CD4-positive, alpha-beta T cell treated with Interleukin-6 at 100 ng/mL for 8 hours (primary cell): ENCODE data around the gene TJP3.
A peak's percentile ranks its signal among the peaks of the same experiment; 100 is the strongest.

Experiments used
- DNase-seq: peaks from one replicate; pipeline ENCODE4 v3.0.0-alpha.2; 2020; ENCODE audit warnings: mixed read lengths, low spot score

TJP3 gene

DNA sequence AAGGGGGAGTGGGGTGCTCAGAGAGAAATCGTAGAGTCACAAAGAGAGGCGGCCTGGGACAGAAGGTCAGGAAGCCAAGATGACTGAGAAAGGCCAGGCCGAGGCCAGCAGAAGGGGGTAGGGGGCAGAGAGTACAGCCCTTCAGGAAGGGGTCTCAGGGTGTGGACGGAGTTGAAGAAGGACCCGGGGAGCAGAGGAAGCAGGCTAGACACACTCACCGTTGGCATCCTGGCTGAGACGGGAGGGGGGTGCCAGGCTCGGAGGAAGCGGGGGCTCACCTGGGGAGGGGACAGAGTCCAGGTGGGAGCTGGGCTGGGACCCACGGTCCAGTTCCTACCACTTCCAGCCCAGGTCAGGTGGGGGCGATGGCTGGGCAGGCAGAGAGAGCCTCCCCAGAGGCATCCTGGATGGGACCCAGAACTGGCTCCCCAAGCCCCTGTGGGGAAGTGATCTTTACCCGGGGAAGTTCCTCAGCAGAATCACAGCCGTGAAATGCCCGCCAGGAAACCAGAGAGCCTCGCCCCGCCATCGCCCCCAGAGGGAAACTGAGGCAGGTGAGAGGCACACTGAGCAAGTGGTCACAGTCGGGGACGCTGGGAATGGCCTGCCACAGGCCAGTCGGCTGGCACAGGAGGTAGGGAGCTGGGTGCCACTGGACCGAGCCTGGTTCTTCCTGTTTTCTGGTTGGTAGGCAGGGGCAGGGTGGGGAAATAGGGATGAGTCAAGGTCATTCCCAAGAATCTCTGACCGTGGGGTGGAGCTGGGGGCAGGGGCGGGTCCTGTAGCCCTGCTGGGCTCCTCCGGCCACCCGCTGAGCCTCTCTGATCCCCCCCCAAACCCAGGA, 76.6 kb downstream of the TJP3 start:
- no peak for DNase-seq

DNA sequence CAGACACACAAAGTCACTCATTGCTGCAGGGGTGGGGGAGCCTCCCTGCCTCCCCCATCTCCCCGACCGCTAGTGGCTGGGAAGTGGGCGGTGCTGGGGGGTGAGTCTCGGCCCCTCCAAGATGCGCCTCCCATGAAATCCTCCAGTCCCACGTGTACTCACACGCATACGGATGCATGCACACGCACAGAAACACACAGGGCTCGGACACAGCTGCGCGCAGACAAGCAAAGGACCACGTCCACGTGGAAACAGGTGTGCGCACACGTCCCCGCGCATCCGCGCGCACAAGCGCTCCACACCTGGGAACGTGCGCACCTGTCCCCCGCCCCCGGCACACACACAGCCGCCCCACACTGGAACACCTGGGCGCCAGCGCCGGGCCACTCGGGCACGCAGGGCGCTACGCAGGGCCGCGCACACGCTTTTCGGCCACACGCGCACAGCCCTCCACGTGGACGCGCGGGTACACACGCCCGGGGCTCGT, 77.3 kb downstream of the TJP3 start:
- no peak for DNase-seq

DNA sequence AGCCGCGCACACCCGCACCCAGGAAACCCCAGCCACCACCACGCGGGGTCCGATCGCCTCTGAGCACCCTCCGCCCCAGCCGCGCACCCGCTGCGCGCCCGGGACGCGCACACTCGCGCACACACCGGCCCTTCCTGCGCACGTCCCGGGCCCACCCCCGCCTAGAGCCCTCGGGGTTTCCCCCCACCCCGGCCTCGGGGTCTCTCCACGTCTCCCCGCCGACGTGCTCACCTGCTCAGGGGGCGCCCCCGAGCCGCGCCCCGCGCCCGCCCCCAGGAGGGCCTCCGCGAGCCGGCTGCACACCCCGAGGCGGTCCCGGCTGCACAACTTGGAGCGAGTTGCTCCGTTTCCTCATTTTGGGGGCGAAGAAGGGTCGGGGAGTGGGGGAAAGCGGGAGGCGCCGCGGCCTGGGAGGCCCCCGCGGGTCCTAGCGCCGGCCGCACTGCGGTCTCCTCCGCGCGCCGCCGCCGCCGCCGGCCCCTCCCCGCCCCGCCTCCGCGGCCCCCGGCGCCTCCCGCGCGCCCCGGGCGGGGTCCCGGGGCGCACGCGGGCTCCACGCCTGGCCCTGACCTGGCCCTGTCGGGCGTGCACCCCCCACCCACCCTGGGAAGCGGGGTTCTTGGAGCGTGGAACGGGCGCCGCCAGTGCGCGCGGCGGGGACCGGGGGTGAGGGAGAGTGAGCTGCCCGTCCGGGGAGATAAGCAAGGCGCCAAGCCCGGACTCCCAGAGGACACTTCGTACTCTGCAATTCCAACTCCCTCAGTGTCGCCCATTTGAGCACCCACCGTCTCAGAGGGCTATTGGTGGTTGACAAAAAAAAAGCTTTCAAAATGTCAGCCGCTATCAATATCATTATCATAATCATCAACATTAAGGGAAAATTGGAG, 78.0 kb downstream of the TJP3 start, which contains the start of gene MATK:
Gene MATK (minus strand): TSS at position 444 of the 887 bp plus-strand sequence. CDS start 1,246 bp downstream, outside the sequence.
- no peak for DNase-seq

DNA sequence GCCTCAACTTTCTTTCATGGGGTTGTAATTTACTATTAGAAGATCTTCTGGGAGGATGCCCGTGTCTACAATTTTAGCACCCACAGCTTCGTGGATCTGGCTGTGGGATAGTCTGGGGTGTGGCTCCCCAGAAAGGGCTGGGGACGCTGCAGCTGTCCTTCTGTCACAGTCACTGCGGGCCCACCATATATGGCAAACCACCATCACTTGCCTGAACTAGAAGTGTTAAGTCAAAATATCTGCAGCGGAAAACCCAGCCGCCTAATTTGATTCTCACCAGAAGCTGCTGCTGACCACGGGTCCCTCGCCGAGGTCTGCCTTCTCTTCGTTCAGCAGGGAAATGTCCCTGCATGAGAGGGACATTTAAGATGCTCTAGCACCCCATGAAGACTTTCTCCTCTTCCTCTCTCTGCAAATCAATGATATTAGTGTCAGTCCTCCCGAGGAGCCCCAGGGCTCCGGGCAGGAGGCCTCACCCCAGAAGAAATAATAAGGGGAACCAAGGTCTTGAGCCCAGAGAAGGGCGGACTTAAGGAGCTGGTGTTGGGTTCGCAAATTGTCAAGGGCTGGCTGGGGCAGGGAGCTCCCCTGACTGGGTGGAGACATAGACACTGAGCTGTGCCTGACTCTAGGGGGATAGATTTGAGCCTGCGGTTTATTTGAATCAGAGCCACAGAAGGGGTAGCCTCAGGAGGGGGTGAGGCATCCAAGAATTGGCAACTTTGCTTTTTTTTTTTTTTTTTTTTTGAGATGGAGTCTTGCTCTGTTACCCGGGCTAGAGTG, 81.0 kb downstream of the TJP3 start:
- no peak for DNase-seq

DNA sequence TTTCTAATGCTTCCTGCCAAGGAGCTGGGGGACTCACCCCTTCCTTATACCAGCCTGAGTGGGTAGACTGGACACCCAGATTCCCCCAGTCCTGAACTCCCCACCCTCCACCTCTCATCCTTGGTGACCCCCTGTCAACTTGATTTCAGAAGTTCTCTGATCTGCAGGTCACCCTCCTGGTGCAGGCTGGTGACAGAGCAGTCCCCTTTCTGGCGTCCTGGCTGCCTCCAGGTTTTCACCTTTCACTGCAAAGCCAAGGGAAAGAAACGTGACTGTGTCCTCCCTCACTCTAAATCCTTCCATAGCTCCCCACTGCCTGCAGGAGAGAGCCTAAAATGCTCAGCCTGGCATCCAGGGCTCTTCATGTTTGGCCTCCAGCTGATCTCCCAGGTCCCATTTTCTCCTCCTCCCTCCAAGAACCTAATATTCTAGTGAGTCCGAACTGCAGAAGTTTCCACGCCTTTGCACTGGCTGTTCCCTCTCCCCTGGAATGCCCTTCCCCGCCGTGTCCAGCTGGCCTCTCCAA, 82.1 kb downstream of the TJP3 start:
- no peak for DNase-seq

DNA sequence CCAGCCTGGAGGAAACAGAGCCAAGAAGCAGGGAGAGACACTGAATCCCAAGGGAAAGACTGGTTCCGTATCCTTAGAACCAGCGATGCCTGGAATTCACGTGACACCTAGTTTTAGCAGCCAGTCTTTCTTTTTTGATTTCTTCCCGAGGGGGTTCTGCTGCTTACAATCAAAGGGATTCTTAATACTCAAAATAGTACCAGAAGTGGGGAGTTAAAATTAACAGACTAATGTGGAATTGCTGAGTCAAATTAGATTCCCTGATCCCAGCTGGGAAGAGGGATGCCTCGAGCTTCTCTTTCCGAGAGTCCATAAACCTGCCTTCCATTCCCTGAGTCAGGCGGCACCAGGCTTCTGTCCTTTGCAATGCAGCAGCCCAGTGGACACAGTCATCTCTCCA, 82.8 kb downstream of the TJP3 start:
- DNase-seq: no peak

DNA sequence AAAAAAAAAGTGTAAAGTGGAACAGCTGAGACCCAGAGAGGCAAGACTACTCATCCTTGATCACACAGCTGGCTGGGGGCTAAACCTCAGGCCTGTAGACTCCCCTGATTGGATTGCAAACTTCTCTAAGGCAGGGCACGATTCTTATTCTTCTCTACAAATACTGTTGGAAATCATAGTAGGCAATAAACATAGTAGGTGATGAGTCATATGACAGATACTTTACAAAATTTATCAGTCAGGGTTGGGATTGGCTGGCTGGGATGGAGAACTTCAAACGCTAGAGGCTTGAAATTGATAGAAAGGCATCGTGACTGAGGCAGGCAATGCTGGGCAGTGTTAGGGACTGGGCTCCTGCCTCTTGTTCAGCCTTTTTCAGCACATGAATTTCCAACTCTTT, 83.9 kb downstream of the TJP3 start:
- no peak for DNase-seq

DNA sequence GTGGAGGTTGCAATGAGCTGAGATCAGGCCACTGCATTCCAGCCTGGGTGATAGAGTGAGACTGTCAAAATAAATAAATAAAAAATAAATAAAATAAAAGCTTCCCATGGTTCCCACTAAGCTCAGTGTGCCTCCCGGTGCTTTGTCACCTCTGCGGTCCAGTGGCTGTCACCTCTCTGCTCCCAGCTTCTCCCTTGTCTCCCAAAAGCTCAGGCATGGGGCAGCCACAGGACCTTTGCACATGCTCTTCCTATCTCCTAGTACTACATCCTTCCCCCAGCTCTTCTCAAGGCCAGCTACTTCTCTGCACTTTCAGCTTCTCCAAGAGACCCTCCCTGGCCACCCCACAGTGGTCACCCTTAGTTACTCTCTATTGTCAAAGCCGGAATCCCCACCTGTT, 85.6 kb downstream of the TJP3 start:
- DNase-seq: no peak

DNA sequence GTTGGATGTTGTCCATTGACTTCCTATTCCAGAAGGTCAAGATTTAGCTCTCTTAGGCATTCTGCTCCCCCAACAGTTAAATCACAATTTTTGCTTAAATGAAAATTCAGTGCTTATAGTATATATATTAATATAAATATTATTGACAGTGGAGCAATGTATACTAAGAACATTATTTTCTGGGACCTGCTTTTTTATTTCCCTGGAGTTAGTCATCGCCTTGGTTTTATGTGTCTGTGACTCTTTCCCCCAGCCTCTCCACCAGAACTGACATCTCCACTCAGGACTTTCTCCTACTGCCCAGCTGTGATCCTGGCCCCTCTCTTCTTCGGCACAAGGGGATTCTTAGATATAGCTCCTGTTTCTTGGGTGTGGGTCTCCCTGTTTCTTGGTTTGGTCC, 88.2 kb downstream of the TJP3 start:
- DNase-seq: no peak

DNA sequence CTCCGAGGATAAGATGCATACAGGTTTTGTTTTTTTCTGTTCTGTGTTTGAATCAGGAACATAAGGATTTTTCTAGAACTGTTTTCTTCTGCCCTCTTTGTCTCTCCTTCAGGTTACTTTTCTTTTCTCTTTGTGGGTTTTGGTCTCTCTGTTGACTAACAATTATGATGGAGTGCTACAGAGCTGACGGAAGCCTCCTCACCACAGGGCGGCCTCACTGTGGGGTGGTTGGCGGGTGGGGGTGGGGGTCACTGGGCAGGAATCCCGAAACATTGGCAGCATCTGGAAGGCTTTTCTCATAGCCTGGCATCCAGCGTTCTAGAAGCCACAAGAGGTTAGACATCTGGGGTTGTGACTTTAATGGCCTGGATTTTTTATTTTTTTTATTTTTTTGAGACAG, 90.0 kb downstream of the TJP3 start:
- peak; percentile 53 for DNase-seq
